K562 (cell line): ENCODE measurements around the gene PHPT1. TPM values are rescaled to one million over a fixed set of nuclear protein-coding genes. Genes with fewer than 3 reads are reported as not detected.

Experiments
- ATAC-seq: fragments of 200-7000 bp; cut with Tn5 transposase; 3 replicates; pipeline ENCODE4 v1.9.1; 2020; ENCODE audit warnings: moderate library complexity
- BruUV-seq: library from RNA; stranded (reverse); fragments of 400-500 nt; replicated peaks from 2 replicates; lab custom pipeline; 2021; lab: Mats Ljungman, UMichigan
- CTCF ChIA-PET: fragments of 300-600 bp; formaldehyde crosslinking; extraction: SDS; loops from one replicate; lab custom pipeline; 2021; ENCODE audit warnings: low intra/inter-chr PET ratio; lab: Yijun Ruan, JAX
- POLR2A ChIA-PET: fragments of 300-600, 350-650 bp; sonication (Branson Sonifier 250); formaldehyde crosslinking; extraction: SDS; loops from one replicate; lab custom pipeline; 2021; ENCODE audit warnings: antibody characterized with exemption, inconsistent platforms; lab: Yijun Ruan, JAX
- DNase-seq, 4 experiments: peaks; one replicate each; pipeline versions ENCODE4 v3.0.0 to v3.0.0-alpha.2; 2011 to 2018; ENCODE audit warnings: low spot score in 3 of 4, mixed read lengths in 3 of 4; ENCODE audit errors: extremely low read depth in 1 of 4
- FAIRE-seq: peaks from 2 replicates; lab custom pipeline; 2011; peaks lifted over from hg19 to GRCh38; lab: Jason Lieb, UNC
- H2AFZ ChIP-seq: 2 replicates; pipeline ENCODE4 v1.6.0; 2011; ENCODE audit warnings: low read depth, low read length, control low read depth, inconsistent platforms
- H3K27ac ChIP-seq: fragments of 200-600 bp; 3 replicates; pipeline ENCODE4 v1.8.0; 2011; ENCODE audit warnings: low read depth, mild to moderate bottlenecking, control low read depth, inconsistent platforms, low read length, moderate library complexity, mixed read lengths; ENCODE audit errors: extremely low read depth
- H3K27me3 ChIP-seq, 2 experiments: fragments of 300-600 bp in 1 of 2; 2 replicates in 1 of 2; 3 replicates in 1 of 2; pipeline versions ENCODE4 v1.6.0 to v1.8.0; 2011; ENCODE audit warnings: inconsistent platforms in 2 of 2, low read length in 2 of 2, mild to moderate bottlenecking in 1 of 2, mixed read lengths in 1 of 2, moderate library complexity in 1 of 2; ENCODE audit not compliant: control insufficient read depth in 2 of 2, insufficient read depth in 2 of 2
- H3K36me3 ChIP-seq: fragments of 300-600 bp; 3 replicates; pipeline ENCODE4 v1.8.0; 2011; ENCODE audit warnings: mild to moderate bottlenecking, low read length, inconsistent platforms; ENCODE audit not compliant: control insufficient read depth, insufficient read depth
- H3K4me1 ChIP-seq, 2 experiments: fragments of 200-600 bp in 1 of 2; replicated peaks in 1 of 2; 2 replicates in 1 of 2; 3 replicates in 1 of 2; pipeline versions ENCODE4 v1.5.1 to v1.8.0; 2011; ENCODE audit warnings: inconsistent platforms in 2 of 2, low read length in 2 of 2, mild to moderate bottlenecking in 1 of 2, mixed read lengths in 1 of 2, moderate library complexity in 1 of 2; ENCODE audit not compliant: control insufficient read depth in 2 of 2, insufficient read depth in 2 of 2
- H3K4me2 ChIP-seq: 2 replicates; pipeline ENCODE4 v1.6.1; 2011; ENCODE audit warnings: low read length, control low read depth, inconsistent platforms, mixed read lengths; ENCODE audit not compliant: insufficient read depth
- H3K4me3 ChIP-seq: fragments of 200-600 bp; sonication (generic), shearing (Covaris generic); 2 replicates; pipeline ENCODE4 v1.5.1; 2016; ENCODE audit warnings: control low read depth, inconsistent platforms
- H3K79me2 ChIP-seq: fragments of 200-600 bp; 3 replicates; pipeline ENCODE4 v1.8.0; 2011; ENCODE audit warnings: low read length, inconsistent platforms; ENCODE audit not compliant: control insufficient read depth, insufficient read depth
- H3K9ac ChIP-seq, 2 experiments: 2 replicates each; pipeline versions ENCODE4 v1.6.0 to v1.6.1; 2011; ENCODE audit warnings: low read depth in 2 of 2, low read length in 2 of 2, control low read depth in 1 of 2, inconsistent platforms in 1 of 2, mild to moderate bottlenecking in 1 of 2, mixed read lengths in 1 of 2; ENCODE audit not compliant: insufficient read depth in 1 of 2
- H3K9me1 ChIP-seq: one replicate; pipeline ENCODE4 v1.6.0; 2011; ENCODE audit warnings: inconsistent platforms, mild to moderate bottlenecking, low read length, moderate library complexity; ENCODE audit not compliant: control insufficient read depth, insufficient read depth
- H3K9me3 ChIP-seq: replicated peaks from 2 replicates; pipeline ENCODE4 v1.5.1; 2011; ENCODE audit warnings: low read depth, low read length, inconsistent platforms; ENCODE audit not compliant: control insufficient read depth, insufficient read depth
- H4K20me1 ChIP-seq: replicated peaks from 2 replicates; pipeline ENCODE4 v1.6.1; 2011; ENCODE audit warnings: low read length, inconsistent platforms, mixed read lengths; ENCODE audit not compliant: control insufficient read depth, insufficient read depth
- FIP1L1 ChIP-seq: fragments of 200-400 bp; formaldehyde crosslinking; IDR thresholded peaks from 2 replicates; pipeline ENCODE4 v1.6.1; 2018; ENCODE audit warnings: mild to moderate bottlenecking, low read depth, low read length; ENCODE audit not compliant: poor library complexity, severe bottlenecking
- POLR2B ChIP-seq: fragments of 450-650 bp; IDR thresholded peaks from 2 replicates; pipeline ENCODE4 v1.6.1; 2018; ENCODE audit warnings: low read depth; ENCODE audit not compliant: partially characterized antibody
- RBM22 ChIP-seq: fragments of 200-400 bp; formaldehyde crosslinking; IDR thresholded peaks from 2 replicates; pipeline ENCODE4 v1.6.1; 2018; ENCODE audit warnings: low read length, low read depth; ENCODE audit not compliant: poor library complexity, severe bottlenecking
- TCF7 ChIP-seq: sonication (generic); IDR thresholded peaks from 2 replicates; pipeline ENCODE4 v1.6.1; 2016; ENCODE audit warnings: antibody characterized with exemption, borderline replicate concordance
- ZKSCAN1 ChIP-seq: fragments of 150-350 bp; IDR thresholded peaks from 2 replicates; pipeline ENCODE4 v1.6.1; 2016; ENCODE audit warnings: low read depth, low read length
- WGBS: fragments of 100-300 bp; shearing (Covaris generic); methylation state at CpG from one replicate; pipeline ENCODE4 v1.1.6; 2016; ENCODE audit warnings: low coverage, mixed read lengths; ENCODE audit not compliant: insufficient coverage; ENCODE audit errors: missing lambda C conversion rate; 5-methylcytosine and 5-hydroxymethylcytosine counted together
- in situ Hi-C: fragments of 300-500 bp; cut with MboI; formaldehyde crosslinking; loops from 4 replicates; pipeline ENCODE4 v1.15.0; 2018; ENCODE audit warnings: inconsistent platforms, mixed read lengths
- intact Hi-C: fragments of 100-400 bp; cut with micrococcal nuclease; formaldehyde crosslinking; loops from 2 replicates; pipeline ENCODE4 v1.14.2; 2022
- polyA plus RNA-seq, 8 experiments: library from polyadenylated mRNA; depleted of rRNA in 4 of 8; stranded (reverse) in 5 of 8; unstranded in 3 of 8; fragments of >200 nt; fragmentation: Nextera tagmentation in 2 of 8; fragmentation: Illumina TruSeq in 1 of 8; extraction: Ambion mirVana in 2 of 8; extraction: Trizol in 1 of 8; gene quantifications; 2 replicates each; pipeline versions ENCODE4 v1.2.1 to v1.2.3, GENCODE V29; 2011 to 2014; ENCODE audit warnings: inconsistent platforms in 1 of 8, missing spikeins in 1 of 8
- total RNA-seq, 7 experiments: library from RNA; depleted of rRNA in 6 of 7; stranded (reverse); fragments of >200 nt in 6 of 7; fragmentation: Illumina TruSeq in 2 of 7; extraction: Trizol in 2 of 7; gene quantifications; 2 replicates each; pipeline versions ENCODE4 v1.2.1 to v1.2.3, GENCODE V29; 2011 to 2021; ENCODE audit warnings: low replicate concordance in 1 of 7
- TF ChIP-seq, protein P1 (sequence below): fragments of 250-450 bp; sonication (Bioruptor Pico); IDR thresholded peaks from 2 replicates; pipeline ENCODE4 v1.5.0; 2021
- TF ChIP-seq, protein P2 (sequence below): fragments of 450-650 bp; IDR thresholded peaks from 2 replicates; pipeline ENCODE4 v1.6.1; 2016; ENCODE audit warnings: antibody characterized with exemption
- TF ChIP-seq, protein P3 (sequence below), 3 experiments: IDR thresholded peaks in 2 of 3; conservative IDR thresholded peaks in 1 of 3; 2 replicates each; pipeline ENCODE4 v1.5.1; 2011 to 2012; ENCODE audit warnings: low read length in 3 of 3, mild to moderate bottlenecking in 3 of 3, control low read depth in 2 of 3, improper control_type of control experiment in 1 of 3, inconsistent platforms in 1 of 3, low read depth in 1 of 3, mixed read lengths in 1 of 3, moderate library complexity in 1 of 3; ENCODE audit not compliant: insufficient read depth in 2 of 3

The PHPT1 gene
- total and polyA plus RNA-seq, 9 of the 15 experiments (the other 6 are each of a cell fraction or from before 2014, with no cell fraction given), result 20.9 to 166 (median 129) TPM

DNA sequence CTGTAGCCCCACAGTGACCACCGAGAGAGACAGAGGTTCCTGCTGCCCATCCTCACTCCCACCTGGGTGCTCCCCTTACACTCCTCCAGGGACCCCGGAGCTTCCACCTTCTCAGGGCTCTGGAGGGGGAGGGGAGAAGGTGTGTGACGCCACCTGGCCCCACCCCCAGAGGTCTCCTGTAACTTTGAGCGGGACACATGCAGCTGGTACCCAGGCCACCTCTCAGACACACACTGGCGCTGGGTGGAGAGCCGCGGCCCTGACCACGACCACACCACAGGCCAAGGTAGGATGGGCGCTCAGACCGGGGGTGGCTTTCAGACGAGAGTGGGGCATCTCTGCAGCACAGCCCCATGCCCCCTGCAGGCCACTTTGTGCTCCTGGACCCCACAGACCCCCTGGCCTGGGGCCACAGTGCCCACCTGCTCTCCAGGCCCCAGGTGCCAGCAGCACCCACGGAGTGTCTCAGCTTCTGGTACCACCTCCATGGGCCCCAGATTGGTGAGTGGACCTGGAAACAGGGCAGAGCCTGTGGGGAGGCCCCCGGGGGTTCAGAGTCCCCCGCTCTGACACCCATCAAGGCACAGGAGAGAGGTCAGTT, 7.4 kb downstream of the PHPT1 start:
- DNase-seq, result no peak
- Histone ChIP-seq H3K9me3 (no peaks in the 10 kb centered on the region), H3K27me3 (no peaks in the 10 kb centered on the region), H3K36me3 (peaks cover 34% of the 10 kb centered on the region; the same call in 1 of the 3 replicates), H3K4me2 (no peak overlapping the region), H3K79me2 (no peaks in the 10 kb centered on the region), H2AFZ (no peak overlapping the region), H3K4me3 (no peak overlapping the region), H3K9me1 (no peaks in the 10 kb centered on the region), H3K27ac (no peak overlapping the region), H4K20me1 (peaks cover 10% of the 10 kb centered on the region; the same call in 1 of the 2 replicates), H3K4me1 (peaks cover 0 to 89% of the 10 kb centered on the region in 2 experiments; a peak in 2 of 5 replicates), H3K9ac (peak overlapping the region in 1 of 2 experiments; percentile 64; a peak in 2 of 4 replicates)
- ATAC-seq, result no peak
- in situ Hi-C loops, result no loop called here
- 84% methylated on average over 8 of the region's 14 CpGs for WGBS
- ChIA-PET POLR2A (interaction anchor here (0.5 to 1.7 kb wide), 8 partner anchors 9 to 528 kb away, joined by 3 to 4 read pairs (median 3); partner anchors contain the start of genes AJM1 and EDF1), CTCF (no interaction called here)
- TF ChIP-seq, protein P1, sequence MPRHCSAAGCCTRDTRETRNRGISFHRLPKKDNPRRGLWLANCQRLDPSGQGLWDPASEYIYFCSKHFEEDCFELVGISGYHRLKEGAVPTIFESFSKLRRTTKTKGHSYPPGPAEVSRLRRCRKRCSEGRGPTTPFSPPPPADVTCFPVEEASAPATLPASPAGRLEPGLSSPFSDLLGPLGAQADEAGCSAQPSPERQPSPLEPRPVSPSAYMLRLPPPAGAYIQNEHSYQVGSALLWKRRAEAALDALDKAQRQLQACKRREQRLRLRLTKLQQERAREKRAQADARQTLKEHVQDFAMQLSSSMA (CRISPR knock-in tag), result no peak
- no peak for TF ChIP-seq POLR2B
- peak; percentile 7 for TF ChIP-seq FIP1L1
- TF ChIP-seq RBM22, result peak; percentile 60
- TF ChIP-seq ZKSCAN1, result no peak
- TF ChIP-seq TCF7, result no peak
- TF ChIP-seq, protein P2, sequence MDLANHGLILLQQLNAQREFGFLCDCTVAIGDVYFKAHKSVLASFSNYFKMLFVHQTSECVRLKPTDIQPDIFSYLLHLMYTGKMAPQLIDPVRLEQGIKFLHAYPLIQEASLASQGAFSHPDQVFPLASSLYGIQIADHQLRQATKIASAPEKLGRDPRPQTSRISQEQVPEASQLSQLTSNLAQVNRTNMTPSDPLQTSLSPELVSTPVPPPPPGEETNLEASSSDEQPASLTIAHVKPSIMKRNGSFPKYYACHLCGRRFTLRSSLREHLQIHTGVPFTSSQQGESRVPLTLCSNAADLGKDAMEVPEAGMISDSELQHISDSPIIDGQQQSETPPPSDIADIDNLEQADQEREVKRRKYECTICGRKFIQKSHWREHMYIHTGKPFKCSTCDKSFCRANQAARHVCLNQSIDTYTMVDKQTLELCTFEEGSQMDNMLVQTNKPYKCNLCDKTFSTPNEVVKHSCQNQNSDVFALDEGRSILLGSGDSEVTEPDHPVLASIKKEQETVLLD, result no peak
- TF ChIP-seq, protein P3, sequence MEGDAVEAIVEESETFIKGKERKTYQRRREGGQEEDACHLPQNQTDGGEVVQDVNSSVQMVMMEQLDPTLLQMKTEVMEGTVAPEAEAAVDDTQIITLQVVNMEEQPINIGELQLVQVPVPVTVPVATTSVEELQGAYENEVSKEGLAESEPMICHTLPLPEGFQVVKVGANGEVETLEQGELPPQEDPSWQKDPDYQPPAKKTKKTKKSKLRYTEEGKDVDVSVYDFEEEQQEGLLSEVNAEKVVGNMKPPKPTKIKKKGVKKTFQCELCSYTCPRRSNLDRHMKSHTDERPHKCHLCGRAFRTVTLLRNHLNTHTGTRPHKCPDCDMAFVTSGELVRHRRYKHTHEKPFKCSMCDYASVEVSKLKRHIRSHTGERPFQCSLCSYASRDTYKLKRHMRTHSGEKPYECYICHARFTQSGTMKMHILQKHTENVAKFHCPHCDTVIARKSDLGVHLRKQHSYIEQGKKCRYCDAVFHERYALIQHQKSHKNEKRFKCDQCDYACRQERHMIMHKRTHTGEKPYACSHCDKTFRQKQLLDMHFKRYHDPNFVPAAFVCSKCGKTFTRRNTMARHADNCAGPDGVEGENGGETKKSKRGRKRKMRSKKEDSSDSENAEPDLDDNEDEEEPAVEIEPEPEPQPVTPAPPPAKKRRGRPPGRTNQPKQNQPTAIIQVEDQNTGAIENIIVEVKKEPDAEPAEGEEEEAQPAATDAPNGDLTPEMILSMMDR (IDR thresholded peaks at IDR 0.05 in 2 of 3, conservative IDR thresholded peaks at IDR 0.05 in 1 of 3; ENCODE audit: insufficient read depth in 2 of 3, low read depth in 1 of 3, low read length in 3 of 3), result 0 out of 6 replicates have a peak, but pooled peaks of 1 of the 3 experiments have one; percentile 9
- BruUV-seq, result no TSS peak
- intact Hi-C loops, result no loop called here
- no peak for FAIRE-seq
